ENCODE data around the gene LHFPL3.

- no peak for TF ChIP-seq CTCF (IDR thresholded peaks at IDR 0.05)
- no peak for TF ChIP-seq POLR2A (IDR thresholded peaks at IDR 0.05)
These were observed 605.2 kb downstream of the LHFPL3 start for GRCh38 chr7:104933521-104933988.
